Skeletal muscle cell (primary cell): Measurements from ENCODE around the gene RIMKLA.

Experiments used
- DNase-seq: peaks from one replicate; pipeline ENCODE4 v3.0.0-alpha.2; 2010; ENCODE audit warnings: low read depth
- H3K4me3 ChIP-seq: 2 replicates; pipeline ENCODE4 v1.5.1; 2011; ENCODE audit warnings: low read depth, mild to moderate bottlenecking, control low read depth, low read length, moderate library complexity

The RIMKLA gene

DNA sequence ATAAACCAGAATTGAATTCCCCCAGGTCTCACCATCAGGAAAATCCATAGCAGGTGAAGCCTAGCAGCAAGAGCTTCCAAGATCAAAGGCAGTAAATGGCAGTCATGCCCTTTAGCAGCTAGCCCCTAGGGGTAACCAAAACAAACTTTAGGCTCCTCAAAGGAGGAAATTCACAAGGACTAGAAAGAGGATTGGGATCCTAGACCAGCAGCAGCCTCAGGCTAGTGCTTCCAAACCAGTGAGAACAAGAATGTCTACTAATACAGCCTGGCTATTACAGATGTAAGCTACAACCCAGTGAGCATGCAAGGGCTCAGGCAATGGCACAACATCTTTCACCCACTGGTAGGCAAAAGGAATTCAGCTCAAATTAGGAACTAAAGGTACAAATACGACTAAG is 11.1 kb upstream of the RIMKLA start:
- H3K4me3 ChIP-seq, result no peak overlapping the region
- DNase-seq, result no peak

DNA sequence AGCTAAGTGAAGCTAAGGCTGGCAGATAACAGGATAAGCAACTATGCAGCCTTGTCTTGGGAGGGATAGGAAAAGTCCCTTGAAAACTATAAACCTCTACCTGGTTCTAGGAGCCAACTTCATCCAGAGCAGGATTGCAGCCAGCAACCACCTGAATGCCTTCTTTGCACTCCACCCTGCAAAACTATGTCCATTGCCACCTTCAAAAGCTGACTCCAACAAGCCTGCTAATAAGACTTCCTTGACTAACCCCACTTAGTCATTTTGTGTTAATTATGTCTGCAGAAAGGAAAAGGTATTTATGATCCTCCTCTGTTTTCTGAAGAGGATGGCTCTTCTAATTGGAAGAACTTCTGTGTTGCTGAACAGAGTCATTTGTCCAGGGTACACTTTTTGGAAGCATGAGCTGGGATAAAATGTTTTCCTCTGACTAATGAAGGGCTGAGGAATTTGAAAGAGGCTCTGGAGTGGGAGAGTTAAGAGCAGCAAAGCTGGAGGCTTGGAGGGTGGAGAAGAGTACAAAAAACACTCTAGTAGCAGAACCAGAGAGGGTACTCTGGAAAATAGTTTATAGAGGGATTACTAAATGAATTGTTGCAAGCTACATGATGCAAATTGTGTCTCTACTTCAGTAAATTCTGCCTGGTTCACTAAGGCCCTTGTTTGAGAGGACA is 9.6 kb upstream of the RIMKLA start:
- no peak overlapping the region for H3K4me3 ChIP-seq
- no peak for DNase-seq

DNA sequence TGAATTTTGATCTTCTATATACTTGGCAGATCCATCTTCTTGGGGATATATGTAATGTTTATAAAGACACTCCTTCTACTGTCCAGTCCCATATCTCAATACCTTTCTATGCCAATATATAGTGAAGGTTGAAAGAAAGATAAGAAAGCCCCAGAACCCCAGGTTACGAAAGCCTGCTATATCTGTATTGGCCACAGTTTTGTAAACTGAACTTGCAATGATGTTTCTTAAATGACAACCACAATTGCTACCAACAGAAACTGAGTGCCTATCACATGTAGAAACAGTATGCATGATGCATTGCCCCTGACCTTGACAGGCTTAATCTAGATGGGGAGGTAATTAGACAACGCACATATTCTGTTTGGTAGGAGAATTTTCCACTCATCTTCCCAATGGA is 7.8 kb upstream of the RIMKLA start:
- H3K4me3 ChIP-seq, result no peak overlapping the region
- DNase-seq, result no peak

DNA sequence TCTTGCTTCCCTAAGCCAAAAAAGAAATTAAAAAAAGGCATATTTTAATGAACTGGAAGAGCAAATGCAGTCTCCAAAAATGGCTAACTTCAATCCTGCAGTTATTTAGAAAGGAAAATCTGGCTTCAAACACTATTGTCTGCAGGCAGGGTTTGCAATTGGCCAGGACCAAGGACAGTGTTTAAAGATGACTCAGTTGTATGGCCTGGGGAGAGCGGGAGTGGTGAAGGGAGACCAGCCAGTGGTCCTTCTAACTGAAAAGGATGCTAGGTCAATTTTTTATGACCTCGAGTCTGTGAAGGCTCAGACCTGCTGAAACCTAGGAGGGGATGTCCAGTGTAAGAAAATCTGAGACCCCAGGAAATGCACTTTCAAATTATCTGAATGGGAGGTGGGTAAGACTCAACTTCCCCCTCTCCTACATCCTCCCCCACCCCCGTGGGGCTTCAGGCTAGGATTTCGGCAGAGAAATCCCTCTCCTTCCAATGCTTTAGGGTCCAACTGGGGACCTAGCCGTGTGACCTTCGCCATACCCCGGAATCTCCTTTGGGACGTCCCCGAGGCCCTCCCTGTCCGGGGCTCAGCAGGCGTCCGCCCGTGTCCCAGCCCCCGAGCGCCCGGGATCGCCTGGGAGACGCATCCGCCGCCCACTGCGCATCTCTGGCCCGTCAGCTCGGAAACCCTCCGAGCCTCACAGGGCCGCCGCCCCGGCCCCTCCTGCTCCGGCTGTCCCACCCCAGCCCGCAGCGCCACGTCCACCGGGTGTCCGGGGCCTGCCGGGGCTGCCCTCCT is 602 bp upstream of the RIMKLA start:
- DNase-seq, result no peak
- peak overlapping the region; percentile 40 for H3K4me3 ChIP-seq

DNA sequence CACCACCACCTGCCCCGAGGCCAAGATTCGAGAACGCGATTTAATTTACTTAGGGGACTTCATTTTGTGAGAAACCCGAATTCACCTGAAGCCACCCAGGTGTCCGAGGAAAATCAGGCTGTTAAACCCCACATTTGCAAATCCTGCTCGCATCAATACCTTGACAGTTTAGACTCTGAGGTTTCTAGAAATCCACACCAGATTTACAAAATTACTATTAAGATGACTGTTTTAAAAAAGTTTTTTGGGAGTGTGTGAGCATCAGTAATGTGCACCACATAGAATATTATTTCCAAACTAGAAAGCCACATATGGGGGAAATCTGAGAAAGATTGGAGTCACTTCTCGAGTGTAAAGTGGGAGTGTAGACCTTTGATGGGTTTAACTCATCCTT is 685 bp downstream of the RIMKLA start:
- H3K4me3 ChIP-seq, result no peak overlapping the region
- no peak for DNase-seq

DNA sequence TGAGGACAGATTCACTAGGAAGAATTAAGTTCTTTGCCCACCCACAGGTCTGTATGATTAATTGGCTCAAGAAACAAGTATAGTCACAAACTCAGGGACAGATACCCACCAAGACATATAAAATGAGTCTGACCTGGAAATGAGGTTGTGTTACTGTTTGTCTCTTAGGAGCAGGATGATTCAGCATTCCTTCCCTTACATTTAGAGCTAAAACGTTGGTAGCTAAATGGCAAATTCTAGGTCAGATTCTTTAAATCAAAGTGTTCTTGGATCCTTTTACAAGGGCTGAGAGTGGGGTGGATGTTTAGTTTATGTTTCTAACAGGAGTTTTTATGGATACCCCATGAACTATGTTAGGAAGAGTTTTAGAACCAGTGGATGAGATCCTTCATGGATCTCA is 4.7 kb downstream of the RIMKLA start:
- DNase-seq, result peak; percentile 18
- no peak overlapping the region for H3K4me3 ChIP-seq

DNA sequence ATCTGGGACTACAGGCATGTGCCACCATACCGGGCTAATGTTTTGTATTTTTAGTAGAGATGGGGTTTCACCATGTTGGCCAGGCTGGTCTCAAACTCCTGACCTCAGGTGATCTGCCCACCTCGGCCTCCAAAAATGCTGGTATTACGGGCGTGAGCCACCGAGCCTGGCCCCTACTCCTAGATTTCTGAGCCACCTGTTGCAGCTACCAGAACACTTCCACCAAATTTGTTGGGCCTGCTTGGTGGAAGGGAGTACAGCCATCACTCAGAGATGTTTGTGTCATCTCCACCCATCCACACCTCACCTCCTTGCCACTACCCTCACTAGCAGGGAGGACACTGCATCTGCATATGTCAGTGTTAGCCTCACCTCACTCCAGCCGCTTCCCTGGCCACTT is 5.5 kb downstream of the RIMKLA start:
- no peak overlapping the region for H3K4me3 ChIP-seq
- no peak for DNase-seq

DNA sequence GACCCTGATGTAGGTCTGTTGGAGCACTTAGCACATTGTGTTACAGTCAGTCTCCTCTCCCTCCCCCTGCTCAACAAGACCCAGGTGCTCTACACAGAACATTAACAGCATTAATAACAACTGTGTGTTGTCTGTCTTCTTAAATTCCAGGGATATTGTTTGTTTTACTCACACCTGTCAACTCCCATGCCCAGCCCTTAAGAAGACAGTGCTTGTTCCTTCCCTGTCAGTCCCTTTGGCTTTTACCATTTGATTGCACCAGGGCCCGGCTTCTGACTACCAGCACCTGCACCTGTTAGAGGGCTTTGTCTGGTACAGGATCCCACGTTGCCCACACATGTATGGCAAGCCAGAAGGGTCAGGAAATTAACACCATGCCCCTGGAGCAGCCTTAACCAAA is 11.7 kb downstream of the RIMKLA start:
- H3K4me3 ChIP-seq, result no peak overlapping the region
- no peak for DNase-seq

DNA sequence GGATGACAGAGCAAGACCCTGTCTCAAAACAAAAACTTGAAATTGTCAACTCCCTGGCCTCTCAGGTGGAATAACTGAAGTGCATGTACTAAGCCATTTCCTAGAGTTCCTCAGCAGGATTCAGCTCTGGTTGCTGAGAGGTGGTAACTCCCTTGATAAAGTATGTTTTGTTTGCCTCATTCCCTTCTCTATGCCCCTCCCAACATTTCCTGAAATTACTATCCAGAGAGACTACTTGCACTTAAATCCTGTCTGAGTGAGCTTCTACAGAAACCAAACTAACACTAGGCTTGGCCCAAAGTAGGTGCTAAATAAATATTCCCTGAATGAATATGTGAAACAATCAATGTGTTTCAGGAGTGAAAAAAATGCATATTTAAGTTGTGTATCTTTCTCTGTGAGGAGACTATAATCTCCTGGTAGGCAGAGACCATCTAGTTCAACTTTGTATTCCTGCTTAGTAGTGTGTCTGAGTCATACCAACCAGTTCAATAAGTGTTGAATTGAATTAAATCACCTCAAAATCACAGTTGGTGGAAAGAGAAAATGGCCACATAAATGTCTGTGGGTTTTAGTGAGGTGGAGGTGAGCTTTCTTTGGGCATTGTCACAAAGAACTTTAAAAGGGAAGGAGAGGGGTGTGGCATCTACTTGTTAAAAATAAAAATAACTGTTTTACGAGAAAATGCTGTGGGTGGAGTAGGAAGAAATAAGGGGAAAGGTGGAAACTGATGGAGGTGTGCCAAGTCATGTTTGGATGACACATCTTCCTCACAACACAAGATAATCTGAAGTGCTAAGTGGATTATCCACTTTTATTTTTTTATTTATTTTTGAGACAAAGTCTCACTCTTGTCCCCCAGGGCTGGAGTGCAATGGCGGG is 12.6 kb downstream of the RIMKLA start:
- no peak for DNase-seq
- H3K4me3 ChIP-seq, result no peak overlapping the region

DNA sequence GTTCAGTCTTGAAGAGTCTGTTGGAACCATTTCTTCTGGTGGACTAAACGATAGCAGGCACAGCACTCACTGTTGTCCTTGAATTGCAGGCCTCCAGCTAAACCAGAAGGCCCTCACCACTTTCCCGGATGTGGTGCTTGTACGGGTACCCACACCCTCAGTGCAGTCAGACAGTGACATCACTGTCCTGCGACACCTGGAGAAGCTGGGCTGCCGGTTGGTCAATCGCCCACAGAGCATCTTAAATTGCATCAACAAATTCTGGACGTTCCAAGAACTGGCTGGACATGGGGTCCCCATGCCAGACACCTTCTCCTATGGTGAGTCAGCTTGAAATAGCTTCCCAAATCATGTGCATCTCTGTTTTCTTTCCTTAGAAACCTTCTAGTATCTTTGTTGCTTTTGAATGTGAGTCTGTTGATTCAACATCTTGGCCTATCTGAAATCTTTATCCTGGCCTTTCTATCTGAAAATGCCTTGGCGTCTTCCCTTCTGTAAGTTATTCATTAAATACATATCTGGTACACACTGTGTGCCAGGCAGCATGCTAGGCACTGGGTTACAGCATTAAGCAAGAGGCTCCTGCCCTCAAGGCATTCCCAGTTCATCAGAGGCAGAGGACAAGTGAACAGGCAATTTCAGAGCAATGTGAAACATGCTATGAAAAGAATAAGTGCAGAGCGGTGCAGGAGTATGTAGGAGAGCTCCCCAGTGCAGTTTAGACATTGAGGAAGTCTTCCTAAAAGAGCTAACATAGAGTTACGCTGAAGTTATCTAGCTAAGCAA is 18.9 kb downstream of the RIMKLA start:
- DNase-seq, result no peak
- H3K4me3 ChIP-seq, result no peak overlapping the region

DNA sequence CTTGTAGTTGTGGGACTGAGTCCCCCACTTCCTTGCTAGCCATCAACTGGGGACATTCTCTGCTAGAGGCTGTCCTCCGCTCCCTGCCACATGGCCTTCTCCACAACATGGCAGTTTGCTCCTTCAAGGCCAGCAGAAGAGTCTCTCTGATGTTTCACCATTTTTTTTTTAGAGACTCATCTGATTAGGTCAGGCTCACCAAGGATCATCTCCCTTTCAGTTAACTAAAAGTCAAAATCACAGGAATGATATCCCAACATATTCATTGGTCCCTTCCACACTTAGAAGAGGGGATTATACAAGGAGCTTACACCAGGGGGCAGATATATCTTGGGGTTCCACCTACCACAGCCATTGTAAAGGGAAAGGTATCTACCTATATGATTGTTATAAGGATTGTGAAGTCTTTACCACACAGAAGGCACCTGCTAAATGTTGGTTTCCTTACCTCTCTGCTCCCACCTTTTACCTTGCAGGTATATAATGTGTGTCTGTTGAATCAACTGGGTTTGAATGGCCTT is 23.3 kb downstream of the RIMKLA start:
- H3K4me3 ChIP-seq, result no peak overlapping the region
- no peak for DNase-seq

DNA sequence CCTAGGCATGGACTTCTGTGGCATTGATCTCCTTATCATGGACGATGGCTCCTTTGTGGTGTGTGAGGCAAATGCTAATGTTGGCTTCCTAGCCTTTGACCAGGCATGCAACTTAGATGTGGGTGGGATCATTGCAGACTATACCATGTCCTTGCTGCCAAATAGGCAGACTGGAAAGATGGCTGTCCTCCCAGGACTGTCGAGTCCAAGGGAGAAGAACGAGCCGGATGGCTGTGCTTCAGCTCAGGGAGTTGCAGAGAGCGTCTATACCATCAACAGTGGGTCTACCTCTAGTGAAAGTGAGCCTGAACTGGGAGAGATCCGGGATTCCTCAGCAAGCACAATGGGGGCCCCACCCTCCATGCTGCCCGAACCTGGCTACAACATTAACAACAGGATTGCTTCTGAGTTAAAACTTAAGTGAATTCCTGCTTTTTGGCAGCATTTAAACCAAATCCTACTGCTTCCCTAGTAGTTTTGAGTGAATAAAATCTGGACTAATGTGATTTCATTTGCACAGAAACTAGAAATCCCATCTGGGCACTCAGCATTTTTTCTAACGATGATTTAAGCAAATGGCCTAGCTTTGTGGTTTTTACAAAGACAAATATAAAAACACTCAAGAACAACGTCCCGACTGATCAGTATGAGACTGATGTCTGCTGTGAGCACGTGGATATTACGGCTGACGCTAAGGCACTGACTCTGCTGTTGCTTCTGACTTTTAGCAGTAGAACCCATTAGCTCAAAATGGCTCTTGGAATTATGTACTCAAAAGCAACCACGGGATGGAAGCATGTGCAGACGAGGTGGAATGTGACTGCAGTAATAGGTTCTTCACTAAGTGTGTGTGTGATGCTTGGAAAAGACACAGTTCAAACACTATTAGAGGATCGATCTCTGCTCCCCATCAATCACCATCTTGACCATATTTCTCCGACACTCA is 34.2 kb downstream of the RIMKLA start:
- no peak for DNase-seq
- H3K4me3 ChIP-seq, result no peak overlapping the region

DNA sequence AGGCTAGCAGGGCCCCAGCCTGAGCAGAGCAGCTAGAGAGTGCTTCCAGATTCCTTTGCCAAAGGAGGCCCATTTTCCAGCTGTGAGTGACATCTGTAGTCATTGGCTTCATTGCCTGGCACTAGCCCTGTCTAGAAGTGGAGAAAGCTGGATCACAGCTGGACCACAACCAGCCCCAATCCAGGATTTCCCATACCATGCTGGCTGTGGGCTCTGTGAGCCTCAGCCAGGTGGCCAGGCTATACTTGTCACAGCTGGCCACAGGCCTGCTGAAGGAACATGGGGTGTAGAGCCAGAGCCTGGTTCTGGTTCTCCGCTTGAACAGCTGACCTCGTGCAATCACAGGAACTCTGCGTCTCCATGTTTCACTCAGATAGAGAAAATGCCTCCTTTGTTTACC is 36.6 kb downstream of the RIMKLA start:
- H3K4me3 ChIP-seq, result no peak overlapping the region
- DNase-seq, result no peak

DNA sequence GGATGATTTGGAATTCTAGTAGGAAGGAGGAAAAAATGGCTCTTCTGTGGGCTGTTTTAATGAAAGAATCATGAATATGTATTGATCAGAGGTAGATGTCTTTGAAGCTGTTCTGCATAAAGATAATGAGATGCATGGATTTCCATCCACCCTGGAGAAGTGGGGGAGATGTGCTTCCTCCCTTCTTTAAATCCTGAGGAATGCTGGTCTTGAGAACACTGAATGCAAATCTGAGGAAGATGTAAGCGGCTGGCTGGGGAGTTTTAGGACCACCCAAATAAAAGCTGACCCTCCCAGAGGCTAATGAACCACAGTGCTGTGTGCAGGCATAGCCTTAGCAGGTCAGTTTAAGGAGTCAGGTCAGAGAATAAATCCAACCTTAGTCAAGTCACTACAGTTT is 37.9 kb downstream of the RIMKLA start:
- DNase-seq, result no peak
- no peak overlapping the region for H3K4me3 ChIP-seq

DNA sequence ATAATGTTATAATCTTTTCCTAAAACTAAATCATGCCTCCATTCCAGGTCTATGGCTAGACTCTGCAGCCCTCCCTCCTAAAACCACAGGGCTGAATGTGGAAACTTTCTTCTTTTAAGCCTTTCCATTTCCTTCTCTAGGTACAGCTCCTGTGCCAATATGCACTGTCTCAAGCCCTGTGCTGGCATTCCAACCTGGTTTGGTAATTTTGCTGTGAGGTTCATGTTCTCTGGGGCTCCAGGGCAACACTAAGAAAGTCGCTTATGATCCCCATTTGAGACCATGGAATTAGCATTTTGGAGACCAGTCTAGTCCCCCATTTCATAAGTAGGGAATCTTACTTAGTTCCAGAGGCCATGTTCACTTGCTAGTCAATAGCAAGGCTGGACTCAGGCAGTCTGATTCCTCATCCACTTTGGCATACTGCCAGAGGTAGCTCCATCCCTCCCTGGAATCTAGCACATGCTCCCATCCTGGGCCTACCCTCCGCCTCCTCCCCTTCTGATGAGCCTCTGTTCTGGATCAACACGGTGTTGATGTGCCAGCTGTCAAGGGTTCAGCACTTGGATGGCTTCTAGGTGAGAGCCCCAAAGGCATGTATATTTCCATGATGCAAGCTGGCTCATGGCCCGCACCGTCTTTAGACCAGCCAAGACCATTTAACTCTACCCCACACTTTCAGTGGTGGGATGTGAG is 38.7 kb downstream of the RIMKLA start:
- no peak for DNase-seq

DNA sequence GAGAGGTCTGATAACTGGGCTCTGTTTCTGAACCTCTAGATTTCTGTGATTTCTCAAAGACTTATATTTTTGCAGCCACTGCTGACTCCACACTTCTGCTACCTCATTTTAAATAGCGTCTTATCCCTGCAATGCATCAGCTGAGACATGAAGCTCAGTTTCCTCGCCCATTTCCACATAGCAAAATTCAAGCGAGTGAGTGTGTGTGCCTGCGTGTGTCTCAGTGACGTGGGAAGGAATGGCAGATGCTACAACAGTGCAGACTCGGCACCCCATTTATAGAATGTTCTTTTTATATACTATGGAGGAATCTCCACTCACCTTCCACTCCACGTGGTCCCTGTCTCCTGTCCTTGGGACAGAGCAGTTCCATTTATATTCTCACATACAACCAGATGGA is 39.5 kb downstream of the RIMKLA start:
- no peak for DNase-seq
- H3K4me3 ChIP-seq, result no peak overlapping the region

More for the DNA sequence above, 38.7 kb downstream of the RIMKLA start:
- H3K4me3 ChIP-seq, result no peak overlapping the region

DNA sequence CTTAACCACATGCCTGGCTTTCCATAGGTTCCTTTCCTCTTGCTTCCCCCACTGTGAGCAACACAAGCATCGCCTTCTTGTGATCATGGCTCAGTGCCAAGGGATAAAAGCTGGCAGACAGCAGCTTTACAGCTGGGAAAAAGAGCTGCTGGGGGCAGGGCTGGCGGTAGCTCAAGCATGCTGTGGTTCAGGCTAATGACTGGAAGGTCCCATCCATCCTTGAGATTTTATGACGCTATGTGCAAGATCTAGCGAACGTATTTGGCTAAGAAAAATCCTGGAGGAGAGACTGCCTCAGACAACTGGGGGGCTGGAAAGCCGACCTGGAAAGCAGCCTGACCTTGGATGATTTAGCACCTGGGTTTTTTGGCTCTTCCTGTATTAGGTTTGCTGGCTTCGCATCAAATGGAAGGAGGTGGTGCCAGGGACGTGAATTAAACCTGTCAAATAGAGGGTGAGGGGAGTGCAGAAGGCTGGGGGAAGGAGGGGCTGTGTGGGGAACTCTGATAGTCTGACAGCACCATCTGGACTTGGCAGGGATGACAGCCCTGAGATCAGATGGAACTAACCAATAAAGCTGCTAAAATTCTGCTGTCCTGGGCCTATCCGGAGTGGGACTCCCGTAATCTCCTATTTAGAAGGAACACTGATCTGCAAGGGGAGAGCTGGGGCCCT is 40.5 kb downstream of the RIMKLA start:
- DNase-seq, result peak; percentile 95
- H3K4me3 ChIP-seq, result no peak overlapping the region
